Mammary epithelial cell (primary cell): ENCODE data around the gene FABP2.

ENCODE experiments used
- CTCF ChIP-seq, 2 donors: IDR thresholded peaks in 1 of 2; conservative IDR thresholded peaks in 1 of 2; 2 replicates each; pipeline ENCODE4 v1.5.1; 2011 to 2012; ENCODE audit warnings: inconsistent platforms in 2 of 2, low read length in 2 of 2, mild to moderate bottlenecking in 2 of 2, control low read depth in 1 of 2, low read depth in 1 of 2; ENCODE audit not compliant: insufficient read depth in 1 of 2; ENCODE audit errors: extremely low read depth in 1 of 2
- EZH2 ChIP-seq: IDR thresholded peaks from 2 replicates; pipeline ENCODE4 v1.6.1; 2012; ENCODE audit warnings: low read length, inconsistent platforms, borderline replicate concordance

- TF ChIP-seq CTCF (conservative IDR thresholded peaks at IDR 0.05 in 1 of 2, IDR thresholded peaks at IDR 0.05 in 1 of 2; ENCODE audit: extremely low read depth in 1 of 2, insufficient read depth in 1 of 2, low read depth in 1 of 2, low read length in 2 of 2) (no peak), EZH2 (no peak)
Measured at GRCh38 chr4:119328695-119329094, 6.8 kb upstream of the FABP2 start.
